ENCODE measurements around the gene STK16. TPM values are rescaled to one million over a fixed set of nuclear protein-coding genes. Genes with fewer than 3 reads are reported as not detected.

Gene STK16
- total and polyA plus RNA-seq, 4 donors: 5.8 to 44.3 (median 23.7) TPM

DNA sequence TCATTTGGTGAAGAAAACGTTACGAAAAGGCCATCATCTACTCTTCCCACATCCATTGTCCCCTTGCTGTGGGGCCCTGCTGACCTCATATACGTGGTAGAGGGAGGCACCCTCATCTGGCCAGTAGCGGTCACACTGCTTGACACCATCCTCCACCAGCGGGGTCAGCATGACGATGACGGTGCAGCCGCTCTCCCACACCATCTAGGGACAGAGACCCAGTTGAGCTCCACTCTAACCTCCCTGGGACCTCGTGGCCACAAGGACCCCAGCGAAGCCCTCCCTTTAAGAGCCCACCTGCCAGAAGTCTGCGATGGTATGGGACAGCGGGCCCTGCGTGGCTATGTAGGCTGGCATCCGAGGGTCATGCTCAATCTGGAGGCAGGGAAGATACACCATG, 50.9 kb downstream of the STK16 start (continued):
- TF ChIP-seq ZBTB33 (IDR thresholded peaks at IDR 0.05) (no peak), NR2F2 (IDR thresholded peaks at IDR 0.05) (no peak)

- DNase-seq (ENCODE audit: low spot score): peak; percentile 33
- H3K27ac ChIP-seq (ENCODE audit: low read depth in 1 of 2, low read length in 2 of 2): no peak overlapping the region
- whole genome bisulfite sequencing: 86% methylated on average over 25 of the region's 25 CpGs
- H3K27me3 ChIP-seq (ENCODE audit: control insufficient read depth in 4 of 4, insufficient read depth in 4 of 4, low read length in 3 of 4): no peaks in the 10 kb centered on the region
- peaks cover 0 to 8% (median 5%) of the 10 kb centered on the region in 4 donors for H3K4me1 ChIP-seq (ENCODE audit: control insufficient read depth in 4 of 4, insufficient read depth in 4 of 4, low read length in 3 of 4)
- H3K9me3 ChIP-seq (ENCODE audit: control insufficient read depth in 4 of 4, low read length in 3 of 4): no peaks in the 10 kb centered on the region
- H3K4me3 ChIP-seq (ENCODE audit: low read depth in 1 of 3, low read length in 3 of 3): no peak overlapping the region
- no peak overlapping the region for H3K9ac ChIP-seq (ENCODE audit: low read depth in 1 of 2, low read length in 2 of 2)
- H3K36me3 ChIP-seq (ENCODE audit: control insufficient read depth in 4 of 4, insufficient read depth in 3 of 4, low read depth in 1 of 4, low read length in 3 of 4): no peaks in the 10 kb centered on the region
- TF ChIP-seq NR2F2 (IDR thresholded peaks at IDR 0.05) (no peak), YY1 (IDR thresholded peaks at IDR 0.05) (no peak), CTCF (IDR thresholded peaks at IDR 0.05; ENCODE audit: low read depth, low read length, missing input control) (no peak), MAX (IDR thresholded peaks at IDR 0.05) (no peak), RAD21 (IDR thresholded peaks at IDR 0.05) (no peak)
Measured at GRCh38 chr2:219296631-219297391, 51.5 kb downstream of the STK16 start.

GRCh38 chr2:219297766-219298456, 52.6 kb downstream of the STK16 start:
- no peak overlapping the region for H3K9ac ChIP-seq (ENCODE audit: low read depth in 1 of 2, low read length in 2 of 2)
- H3K4me1 ChIP-seq (ENCODE audit: control insufficient read depth in 4 of 4, insufficient read depth in 4 of 4, low read length in 3 of 4): peaks cover 0 to 8% (median 5%) of the 10 kb centered on the region in 4 donors
- no peak for TF ChIP-seq HNF4A (conservative IDR thresholded peaks at IDR 0.05)
- TF ChIP-seq NR2F2 (IDR thresholded peaks at IDR 0.05): no peak
- no peak for TF ChIP-seq TAF1 (conservative IDR thresholded peaks at IDR 0.05)
- no peak for TF ChIP-seq HNF4G (IDR thresholded peaks at IDR 0.05)
- no peak for TF ChIP-seq ZBTB33 (IDR thresholded peaks at IDR 0.05)
- TF ChIP-seq RXRA (IDR thresholded peaks at IDR 0.05): no peak
- TF ChIP-seq ATF3 (IDR thresholded peaks at IDR 0.05): no peak
- TF ChIP-seq YY1 (IDR thresholded peaks at IDR 0.05): no peak
- no peak for TF ChIP-seq CTCF (IDR thresholded peaks at IDR 0.05; ENCODE audit: low read depth, low read length, missing input control)
- TF ChIP-seq FOXA2 (IDR thresholded peaks at IDR 0.05): no peak
- H3K27me3 ChIP-seq (ENCODE audit: control insufficient read depth in 4 of 4, insufficient read depth in 4 of 4, low read length in 3 of 4): no peaks in the 10 kb centered on the region
- WGBS: 87% methylated on average over 14 of the region's 14 CpGs
- no peak overlapping the region for H3K4me3 ChIP-seq (ENCODE audit: low read depth in 1 of 3, low read length in 3 of 3)
- DNase-seq (ENCODE audit: low spot score): peak; percentile 30
- no peak overlapping the region for H3K27ac ChIP-seq (ENCODE audit: low read depth in 1 of 2, low read length in 2 of 2)
- H3K9me3 ChIP-seq (ENCODE audit: control insufficient read depth in 4 of 4, low read length in 3 of 4): no peaks in the 10 kb centered on the region
- H3K36me3 ChIP-seq (ENCODE audit: control insufficient read depth in 4 of 4, insufficient read depth in 3 of 4, low read depth in 1 of 4, low read length in 3 of 4): no peaks in the 10 kb centered on the region

Data from liver (tissue), 9 donors.